ENCODE data around the gene DOK6. TPM values are rescaled to one million over a fixed set of nuclear protein-coding genes. Genes with fewer than 3 reads are reported as not detected.

The DOK6 gene
- total RNA-seq, 1 experiment from 2014 or later = 4.1 TPM

DNA sequence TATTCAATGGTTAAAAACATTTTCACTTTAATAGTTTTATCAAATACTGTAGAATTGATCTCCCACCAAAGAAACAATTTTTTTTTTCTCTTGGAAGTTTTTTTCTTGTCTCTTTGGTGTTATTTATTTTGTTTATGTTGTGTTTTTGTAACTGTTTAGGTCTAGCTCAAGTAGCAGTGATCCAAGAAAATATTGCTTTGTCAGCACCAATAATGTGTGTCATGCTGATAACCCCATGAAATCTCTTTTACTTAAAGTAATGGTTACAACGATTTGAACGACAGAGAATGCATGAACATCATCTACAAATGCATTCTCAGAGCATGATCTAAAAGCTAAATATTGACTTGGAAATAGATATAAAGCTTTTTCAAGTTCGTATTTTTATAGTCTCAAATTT is 122.9 kb downstream of the DOK6 start (continued):
- TF ChIP-seq FOXK1 (CRISPR knock-in tag; IDR thresholded peaks at IDR 0.05) = no peak

DNA sequence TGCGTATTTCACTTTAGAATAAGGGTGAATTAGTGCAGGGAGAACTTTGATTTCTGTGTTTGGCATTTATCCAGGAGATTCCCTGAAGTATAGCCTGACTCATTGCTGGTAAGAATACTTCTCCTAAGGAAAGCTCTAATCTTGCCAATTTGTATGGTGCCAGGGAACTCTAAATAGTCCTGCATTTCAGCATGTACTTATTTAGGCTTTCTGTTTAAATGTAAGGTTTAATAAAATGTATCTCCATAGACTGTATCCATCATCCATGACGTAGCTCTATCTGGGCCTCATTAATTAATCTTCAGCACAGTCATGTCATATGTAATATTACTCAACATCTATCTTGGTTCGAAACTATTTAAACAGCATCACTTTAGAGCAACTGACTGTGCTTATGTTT is 127.7 kb downstream of the DOK6 start:
- ATAC-seq (no peak), DNase-seq (ENCODE audit: low spot score) (no peak)
- peaks cover 17% of the 10 kb centered on the region for H3K4me1 Mint-ChIP-seq
- H3K27me3 Mint-ChIP-seq (ENCODE audit: low read depth) = no peaks in the 10 kb centered on the region
- peak overlapping the region; percentile 25; the same call in 1 of the 2 replicates for H3K27ac Mint-ChIP-seq
- no peak overlapping the region for H3K4me3 Mint-ChIP-seq
- TF ChIP-seq IRF2 (CRISPR knock-in tag; IDR thresholded peaks at IDR 0.05; ENCODE audit: borderline replicate concordance, low read depth) (no peak), STAT6 (CRISPR knock-in tag; conservative IDR thresholded peaks at IDR 0.05; ENCODE audit: low read depth) (no peak), AR (CRISPR knock-in tag; IDR thresholded peaks at IDR 0.05) (no peak), NR2C2 (CRISPR knock-in tag; IDR thresholded peaks at IDR 0.05) (no peak), ZNF232 (CRISPR knock-in tag; IDR thresholded peaks at IDR 0.05) (no peak), ZNF263 (CRISPR knock-in tag; IDR thresholded peaks at IDR 0.05; ENCODE audit: low read depth) (no peak), GABPB1 (CRISPR knock-in tag; IDR thresholded peaks at IDR 0.05) (no peak), HMGA2 (CRISPR knock-in tag; IDR thresholded peaks at IDR 0.05) (no peak), CREM (CRISPR knock-in tag; IDR thresholded peaks at IDR 0.05) (no peak), ZNF121 (CRISPR knock-in tag; IDR thresholded peaks at IDR 0.05) (no peak), EMX1 (CRISPR knock-in tag; IDR thresholded peaks at IDR 0.05) (no peak), MXD4 (CRISPR knock-in tag; IDR thresholded peaks at IDR 0.05; ENCODE audit: borderline replicate concordance) (no peak), TEAD4 (CRISPR knock-in tag; IDR thresholded peaks at IDR 0.05) (no peak), USF2 (CRISPR knock-in tag; IDR thresholded peaks at IDR 0.05) (no peak)
- TF ChIP-seq, protein P1, sequence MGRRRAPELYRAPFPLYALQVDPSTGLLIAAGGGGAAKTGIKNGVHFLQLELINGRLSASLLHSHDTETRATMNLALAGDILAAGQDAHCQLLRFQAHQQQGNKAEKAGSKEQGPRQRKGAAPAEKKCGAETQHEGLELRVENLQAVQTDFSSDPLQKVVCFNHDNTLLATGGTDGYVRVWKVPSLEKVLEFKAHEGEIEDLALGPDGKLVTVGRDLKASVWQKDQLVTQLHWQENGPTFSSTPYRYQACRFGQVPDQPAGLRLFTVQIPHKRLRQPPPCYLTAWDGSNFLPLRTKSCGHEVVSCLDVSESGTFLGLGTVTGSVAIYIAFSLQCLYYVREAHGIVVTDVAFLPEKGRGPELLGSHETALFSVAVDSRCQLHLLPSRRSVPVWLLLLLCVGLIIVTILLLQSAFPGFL (CRISPR knock-in tag; IDR thresholded peaks at IDR 0.05; ENCODE audit: borderline replicate concordance) = no peak
- TF ChIP-seq, protein P2, sequence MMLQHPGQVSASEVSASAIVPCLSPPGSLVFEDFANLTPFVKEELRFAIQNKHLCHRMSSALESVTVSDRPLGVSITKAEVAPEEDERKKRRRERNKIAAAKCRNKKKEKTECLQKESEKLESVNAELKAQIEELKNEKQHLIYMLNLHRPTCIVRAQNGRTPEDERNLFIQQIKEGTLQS (CRISPR knock-in tag; conservative IDR thresholded peaks at IDR 0.05) = no peak
- ChIA-PET CTCF (no interaction called here), POLR2A (no interaction called here)
- no peaks in the 10 kb centered on the region for H3K36me3 Mint-ChIP-seq
- no peaks in the 10 kb centered on the region for H3K9me3 Mint-ChIP-seq

- H3K27ac Mint-ChIP-seq = no peak overlapping the region
- H3K36me3 Mint-ChIP-seq = no peaks in the 10 kb centered on the region
- ChIA-PET CTCF (no interaction called here), POLR2A (no interaction called here)
- H3K9me3 Mint-ChIP-seq = no peaks in the 10 kb centered on the region
- no peak overlapping the region for H3K4me3 Mint-ChIP-seq
- ATAC-seq = no peak
- peaks cover 17% of the 10 kb centered on the region for H3K4me1 Mint-ChIP-seq
- no peak for DNase-seq (ENCODE audit: low spot score)
- H3K27me3 Mint-ChIP-seq (ENCODE audit: low read depth) = no peaks in the 10 kb centered on the region
- TF ChIP-seq, protein P3, sequence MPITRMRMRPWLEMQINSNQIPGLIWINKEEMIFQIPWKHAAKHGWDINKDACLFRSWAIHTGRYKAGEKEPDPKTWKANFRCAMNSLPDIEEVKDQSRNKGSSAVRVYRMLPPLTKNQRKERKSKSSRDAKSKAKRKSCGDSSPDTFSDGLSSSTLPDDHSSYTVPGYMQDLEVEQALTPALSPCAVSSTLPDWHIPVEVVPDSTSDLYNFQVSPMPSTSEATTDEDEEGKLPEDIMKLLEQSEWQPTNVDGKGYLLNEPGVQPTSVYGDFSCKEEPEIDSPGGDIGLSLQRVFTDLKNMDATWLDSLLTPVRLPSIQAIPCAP (CRISPR knock-in tag; IDR thresholded peaks at IDR 0.05) = no peak
- TF ChIP-seq CDX4 (CRISPR knock-in tag; IDR thresholded peaks at IDR 0.05; ENCODE audit: borderline replicate concordance) (no peak), ZNF532 (CRISPR knock-in tag; IDR thresholded peaks at IDR 0.05; ENCODE audit: borderline replicate concordance) (no peak), ZNF138 (CRISPR knock-in tag; conservative IDR thresholded peaks at IDR 0.05) (no peak), CREM (CRISPR knock-in tag; IDR thresholded peaks at IDR 0.05) (no peak)
These were observed 128.5 kb downstream of the DOK6 start for GRCh38 chr18:69529151-69529550.

All from WTC11 (cell line).